ENCODE measurements around the gene NCL. TPM values are rescaled to one million over a fixed set of nuclear protein-coding genes. Genes with fewer than 3 reads are reported as not detected.
A peak's percentile ranks its signal among the peaks of the same experiment; 100 is the strongest.

NCL gene
- total and polyA plus RNA-seq, 2 of the 13 experiments (the other 11 are each of a cell fraction or from before 2014, with no cell fraction given), result 105 to 779 TPM

DNA sequence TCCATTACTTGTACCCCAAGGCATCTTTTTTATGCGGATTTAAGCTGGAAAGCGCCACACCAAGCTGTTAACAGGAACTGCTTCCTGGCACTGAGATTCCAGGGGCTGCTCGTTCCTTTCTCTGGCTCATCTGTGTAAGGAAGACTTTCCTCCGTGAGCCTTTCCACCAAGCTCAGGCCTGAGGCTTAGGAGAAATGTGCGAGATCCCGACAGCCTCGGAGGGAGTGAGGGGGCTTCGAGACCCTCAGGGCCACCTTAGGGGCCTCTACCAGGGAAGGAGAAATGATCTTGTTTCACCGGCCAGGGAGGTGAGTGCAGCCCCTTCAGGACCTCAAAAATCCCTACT, 51.7 kb downstream of the NCL start (continued):
- TF ChIP-seq ZNF44 (CRISPR knock-in tag; IDR thresholded peaks at IDR 0.05), result no peak
- no peak for TF ChIP-seq ZBTB3 (CRISPR knock-in tag; IDR thresholded peaks at IDR 0.05; ENCODE audit: borderline replicate concordance, low read depth)
- TF ChIP-seq PHF20 (CRISPR knock-in tag; IDR thresholded peaks at IDR 0.05), result no peak
- TF ChIP-seq CAMTA2 (CRISPR knock-in tag; IDR thresholded peaks at IDR 0.05; ENCODE audit: borderline replicate concordance), result no peak
- no peak for TF ChIP-seq HDAC2 (CRISPR knock-in tag; IDR thresholded peaks at IDR 0.05)
- TF ChIP-seq ONECUT2 (CRISPR knock-in tag; IDR thresholded peaks at IDR 0.05), result no peak
- TF ChIP-seq JUND (CRISPR knock-in tag; IDR thresholded peaks at IDR 0.05), result no peak
- no peak for TF ChIP-seq NCOR1 (IDR thresholded peaks at IDR 0.05; ENCODE audit: borderline replicate concordance, low read length)
- TF ChIP-seq, protein P1, sequence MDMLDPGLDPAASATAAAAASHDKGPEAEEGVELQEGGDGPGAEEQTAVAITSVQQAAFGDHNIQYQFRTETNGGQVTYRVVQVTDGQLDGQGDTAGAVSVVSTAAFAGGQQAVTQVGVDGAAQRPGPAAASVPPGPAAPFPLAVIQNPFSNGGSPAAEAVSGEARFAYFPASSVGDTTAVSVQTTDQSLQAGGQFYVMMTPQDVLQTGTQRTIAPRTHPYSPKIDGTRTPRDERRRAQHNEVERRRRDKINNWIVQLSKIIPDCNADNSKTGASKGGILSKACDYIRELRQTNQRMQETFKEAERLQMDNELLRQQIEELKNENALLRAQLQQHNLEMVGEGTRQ (IDR thresholded peaks at IDR 0.05; ENCODE audit: low read depth, low read length), result no peak
- TF ChIP-seq, protein P1 (CRISPR knock-in tag; IDR thresholded peaks at IDR 0.05; ENCODE audit: borderline replicate concordance), result no peak
- TF ChIP-seq PHF5A (CRISPR knock-in tag; IDR thresholded peaks at IDR 0.05; ENCODE audit: low read depth, unreplicated experiment), result no peak
- no peak for TF ChIP-seq ZNF296 (CRISPR knock-in tag; conservative IDR thresholded peaks at IDR 0.05)
- 0 out of 2 replicates have a peak, but pooled peaks have one; percentile 9 for TF ChIP-seq FOXJ3 (CRISPR knock-in tag; IDR thresholded peaks at IDR 0.05; ENCODE audit: borderline replicate concordance)
- no peak for TF ChIP-seq SETDB1 (CRISPR knock-in tag; IDR thresholded peaks at IDR 0.05; ENCODE audit: borderline replicate concordance)
- peak; percentile 15; the same call in 1 of the 2 replicates for TF ChIP-seq KAT8 (CRISPR knock-in tag; IDR thresholded peaks at IDR 0.05)
- no peak for TF ChIP-seq SKI (IDR thresholded peaks at IDR 0.05; ENCODE audit: partially characterized antibody)
- peak; percentile 67 for TF ChIP-seq ZFX (CRISPR knock-in tag; IDR thresholded peaks at IDR 0.05; ENCODE audit: low read depth)
- 0 out of 2 replicates have a peak, but pooled peaks have one; percentile 9 for TF ChIP-seq DNMT3B (CRISPR knock-in tag; conservative IDR thresholded peaks at IDR 0.05)
- TF ChIP-seq ZNF260 (CRISPR knock-in tag; IDR thresholded peaks at IDR 0.05; ENCODE audit: borderline replicate concordance, low read depth), result no peak
- TF ChIP-seq, protein P2, sequence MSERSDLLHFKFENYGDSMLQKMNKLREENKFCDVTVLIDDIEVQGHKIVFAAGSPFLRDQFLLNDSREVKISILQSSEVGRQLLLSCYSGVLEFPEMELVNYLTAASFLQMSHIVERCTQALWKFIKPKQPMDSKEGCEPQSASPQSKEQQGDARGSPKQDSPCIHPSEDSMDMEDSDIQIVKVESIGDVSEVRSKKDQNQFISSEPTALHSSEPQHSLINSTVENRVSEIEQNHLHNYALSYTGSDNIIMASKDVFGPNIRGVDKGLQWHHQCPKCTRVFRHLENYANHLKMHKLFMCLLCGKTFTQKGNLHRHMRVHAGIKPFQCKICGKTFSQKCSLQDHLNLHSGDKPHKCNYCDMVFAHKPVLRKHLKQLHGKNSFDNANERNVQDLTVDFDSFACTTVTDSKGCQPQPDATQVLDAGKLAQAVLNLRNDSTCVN (CRISPR knock-in tag; IDR thresholded peaks at IDR 0.05; ENCODE audit: borderline replicate concordance), result no peak
- TF ChIP-seq, protein P3, sequence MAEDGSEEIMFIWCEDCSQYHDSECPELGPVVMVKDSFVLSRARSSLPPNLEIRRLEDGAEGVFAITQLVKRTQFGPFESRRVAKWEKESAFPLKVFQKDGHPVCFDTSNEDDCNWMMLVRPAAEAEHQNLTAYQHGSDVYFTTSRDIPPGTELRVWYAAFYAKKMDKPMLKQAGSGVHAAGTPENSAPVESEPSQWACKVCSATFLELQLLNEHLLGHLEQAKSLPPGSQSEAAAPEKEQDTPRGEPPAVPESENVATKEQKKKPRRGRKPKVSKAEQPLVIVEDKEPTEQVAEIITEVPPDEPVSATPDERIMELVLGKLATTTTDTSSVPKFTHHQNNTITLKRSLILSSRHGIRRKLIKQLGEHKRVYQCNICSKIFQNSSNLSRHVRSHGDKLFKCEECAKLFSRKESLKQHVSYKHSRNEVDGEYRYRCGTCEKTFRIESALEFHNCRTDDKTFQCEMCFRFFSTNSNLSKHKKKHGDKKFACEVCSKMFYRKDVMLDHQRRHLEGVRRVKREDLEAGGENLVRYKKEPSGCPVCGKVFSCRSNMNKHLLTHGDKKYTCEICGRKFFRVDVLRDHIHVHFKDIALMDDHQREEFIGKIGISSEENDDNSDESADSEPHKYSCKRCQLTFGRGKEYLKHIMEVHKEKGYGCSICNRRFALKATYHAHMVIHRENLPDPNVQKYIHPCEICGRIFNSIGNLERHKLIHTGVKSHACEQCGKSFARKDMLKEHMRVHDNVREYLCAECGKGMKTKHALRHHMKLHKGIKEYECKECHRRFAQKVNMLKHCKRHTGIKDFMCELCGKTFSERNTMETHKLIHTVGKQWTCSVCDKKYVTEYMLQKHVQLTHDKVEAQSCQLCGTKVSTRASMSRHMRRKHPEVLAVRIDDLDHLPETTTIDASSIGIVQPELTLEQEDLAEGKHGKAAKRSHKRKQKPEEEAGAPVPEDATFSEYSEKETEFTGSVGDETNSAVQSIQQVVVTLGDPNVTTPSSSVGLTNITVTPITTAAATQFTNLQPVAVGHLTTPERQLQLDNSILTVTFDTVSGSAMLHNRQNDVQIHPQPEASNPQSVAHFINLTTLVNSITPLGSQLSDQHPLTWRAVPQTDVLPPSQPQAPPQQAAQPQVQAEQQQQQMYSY (CRISPR knock-in tag; IDR thresholded peaks at IDR 0.05), result no peak
- 0 out of 2 replicates have a peak, but pooled peaks have one; percentile 5 for TF ChIP-seq ZNF333 (CRISPR knock-in tag; IDR thresholded peaks at IDR 0.05; ENCODE audit: borderline replicate concordance)
- TF ChIP-seq, protein P4, sequence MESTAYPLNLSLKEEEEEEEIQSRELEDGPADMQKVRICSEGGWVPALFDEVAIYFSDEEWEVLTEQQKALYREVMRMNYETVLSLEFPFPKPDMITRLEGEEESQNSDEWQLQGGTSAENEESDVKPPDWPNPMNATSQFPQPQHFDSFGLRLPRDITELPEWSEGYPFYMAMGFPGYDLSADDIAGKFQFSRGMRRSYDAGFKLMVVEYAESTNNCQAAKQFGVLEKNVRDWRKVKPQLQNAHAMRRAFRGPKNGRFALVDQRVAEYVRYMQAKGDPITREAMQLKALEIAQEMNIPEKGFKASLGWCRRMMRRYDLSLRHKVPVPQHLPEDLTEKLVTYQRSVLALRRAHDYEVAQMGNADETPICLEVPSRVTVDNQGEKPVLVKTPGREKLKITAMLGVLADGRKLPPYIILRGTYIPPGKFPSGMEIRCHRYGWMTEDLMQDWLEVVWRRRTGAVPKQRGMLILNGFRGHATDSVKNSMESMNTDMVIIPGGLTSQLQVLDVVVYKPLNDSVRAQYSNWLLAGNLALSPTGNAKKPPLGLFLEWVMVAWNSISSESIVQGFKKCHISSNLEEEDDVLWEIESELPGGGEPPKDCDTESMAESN (CRISPR knock-in tag; conservative IDR thresholded peaks at IDR 0.05), result 0 out of 2 replicates have a peak, but pooled peaks have one; percentile 1

Measured in HepG2 (cell line).